ENCODE measurements around the gene SYT14.
"Not testable (repeated sequence)": the region's sequence is repeated elsewhere in the genome, so short reads cannot be mapped to it uniquely, and the experiment has no call there.

Gene SYT14

GRCh38 chr1:210196266-210196665 is 258.2 kb downstream of the SYT14 start:
- H3K4me3 ChIP-seq (ENCODE audit: extremely low read depth, insufficient read depth, low read length, poor library complexity, severe bottlenecking); H3K4me1 ChIP-seq (ENCODE audit: control insufficient read depth, insufficient read depth, low read length, poor library complexity, severe bottlenecking); H3K36me3 ChIP-seq (ENCODE audit: control insufficient read depth, insufficient read depth, low read length); H3K27ac ChIP-seq (ENCODE audit: low read depth, low read length, severe bottlenecking): not testable (repeated sequence)
- WGBS, 2 experiments (ENCODE audit: insufficient coverage in 2 of 2): 80 to 100% methylated on average over 1 of the region's 5 CpGs
- peaks cover 10% of the 10 kb centered on the region for H3K9me3 ChIP-seq (ENCODE audit: control insufficient read depth, low read length)

GRCh38 chr1:210198840-210199239 is 260.8 kb downstream of the SYT14 start:
- 40% methylated on average over 1 of the region's 3 CpGs; no CpG with 5 or more reads in 1 of the 2 experiments for WGBS, 2 experiments (ENCODE audit: insufficient coverage in 2 of 2)
- Histone ChIP-seq H3K27ac (ENCODE audit: low read depth, low read length, severe bottlenecking) (no peak overlapping the region), H3K4me1 (ENCODE audit: control insufficient read depth, insufficient read depth, low read length, poor library complexity, severe bottlenecking) (no peaks in the 10 kb centered on the region), H3K36me3 (ENCODE audit: control insufficient read depth, insufficient read depth, low read length) (no peaks in the 10 kb centered on the region), H3K9me3 (ENCODE audit: control insufficient read depth, low read length) (peaks cover 10% of the 10 kb centered on the region), H3K4me3 (ENCODE audit: extremely low read depth, insufficient read depth, low read length, poor library complexity, severe bottlenecking) (no peak overlapping the region)

- H3K4me3 ChIP-seq (ENCODE audit: extremely low read depth, insufficient read depth, low read length, poor library complexity, severe bottlenecking): no peak overlapping the region
- peaks cover 10% of the 10 kb centered on the region for H3K9me3 ChIP-seq (ENCODE audit: control insufficient read depth, low read length)
- H3K4me1 ChIP-seq (ENCODE audit: control insufficient read depth, insufficient read depth, low read length, poor library complexity, severe bottlenecking): no peaks in the 10 kb centered on the region
- WGBS, 2 experiments (ENCODE audit: insufficient coverage in 2 of 2): no CpG with 5 or more reads among the region's 3 CpGs
- H3K27ac ChIP-seq (ENCODE audit: low read depth, low read length, severe bottlenecking): no peak overlapping the region
- no peaks in the 10 kb centered on the region for H3K36me3 ChIP-seq (ENCODE audit: control insufficient read depth, insufficient read depth, low read length)
These were observed 262.2 kb downstream of the SYT14 start for GRCh38 chr1:210200124-210200736.

GRCh38 chr1:210201681-210202080 is 263.7 kb downstream of the SYT14 start:
- H3K4me3 ChIP-seq (ENCODE audit: extremely low read depth, insufficient read depth, low read length, poor library complexity, severe bottlenecking): no peak overlapping the region
- 88 to 91% methylated on average over 1 of the region's 3 CpGs for WGBS, 2 experiments (ENCODE audit: insufficient coverage in 2 of 2)
- no peaks in the 10 kb centered on the region for H3K4me1 ChIP-seq (ENCODE audit: control insufficient read depth, insufficient read depth, low read length, poor library complexity, severe bottlenecking)
- no peaks in the 10 kb centered on the region for H3K36me3 ChIP-seq (ENCODE audit: control insufficient read depth, insufficient read depth, low read length)
- H3K9me3 ChIP-seq (ENCODE audit: control insufficient read depth, low read length): no peaks in the 10 kb centered on the region
- H3K27ac ChIP-seq (ENCODE audit: low read depth, low read length, severe bottlenecking): no peak overlapping the region

- WGBS, 2 experiments (ENCODE audit: insufficient coverage in 2 of 2): 89 to 92% methylated on average over 1 of the region's 2 CpGs
- Histone ChIP-seq H3K27ac (ENCODE audit: low read depth, low read length, severe bottlenecking) (no peak overlapping the region), H3K9me3 (ENCODE audit: control insufficient read depth, low read length) (no peaks in the 10 kb centered on the region), H3K4me3 (ENCODE audit: extremely low read depth, insufficient read depth, low read length, poor library complexity, severe bottlenecking) (no peak overlapping the region), H3K4me1 (ENCODE audit: control insufficient read depth, insufficient read depth, low read length, poor library complexity, severe bottlenecking) (no peaks in the 10 kb centered on the region), H3K36me3 (ENCODE audit: control insufficient read depth, insufficient read depth, low read length) (no peaks in the 10 kb centered on the region)
These were observed 269.8 kb downstream of the SYT14 start for GRCh38 chr1:210207597-210208450.

- Histone ChIP-seq H3K9me3 (ENCODE audit: control insufficient read depth, low read length) (no peaks in the 10 kb centered on the region), H3K4me3 (ENCODE audit: extremely low read depth, insufficient read depth, low read length, poor library complexity, severe bottlenecking) (no peak overlapping the region), H3K36me3 (ENCODE audit: control insufficient read depth, insufficient read depth, low read length) (no peaks in the 10 kb centered on the region), H3K27ac (ENCODE audit: low read depth, low read length, severe bottlenecking) (no peak overlapping the region), H3K4me1 (ENCODE audit: control insufficient read depth, insufficient read depth, low read length, poor library complexity, severe bottlenecking) (no peaks in the 10 kb centered on the region)
- 84 to 100% methylated on average over 3 to 6 of the region's 8 CpGs for WGBS, 2 experiments (ENCODE audit: insufficient coverage in 2 of 2)
These were observed 275.3 kb downstream of the SYT14 start for GRCh38 chr1:210213335-210213734.

- H3K4me3 ChIP-seq (ENCODE audit: extremely low read depth, insufficient read depth, low read length, poor library complexity, severe bottlenecking): no peak overlapping the region
- no peaks in the 10 kb centered on the region for H3K4me1 ChIP-seq (ENCODE audit: control insufficient read depth, insufficient read depth, low read length, poor library complexity, severe bottlenecking)
- no peaks in the 10 kb centered on the region for H3K9me3 ChIP-seq (ENCODE audit: control insufficient read depth, low read length)
- no peak overlapping the region for H3K27ac ChIP-seq (ENCODE audit: low read depth, low read length, severe bottlenecking)
- WGBS, 2 experiments (ENCODE audit: insufficient coverage in 2 of 2): 88 to 100% methylated on average over 3 of the region's 4 CpGs
- H3K36me3 ChIP-seq (ENCODE audit: control insufficient read depth, insufficient read depth, low read length): no peaks in the 10 kb centered on the region
These were observed 276.8 kb downstream of the SYT14 start for GRCh38 chr1:210214573-210215409.

- 86 to 100% methylated on average over 2 of the region's 5 CpGs for WGBS, 2 experiments (ENCODE audit: insufficient coverage in 2 of 2)
- Histone ChIP-seq H3K27ac (ENCODE audit: low read depth, low read length, severe bottlenecking) (no peak overlapping the region), H3K4me1 (ENCODE audit: control insufficient read depth, insufficient read depth, low read length, poor library complexity, severe bottlenecking) (peaks cover 7% of the 10 kb centered on the region), H3K36me3 (ENCODE audit: control insufficient read depth, insufficient read depth, low read length) (no peaks in the 10 kb centered on the region), H3K4me3 (ENCODE audit: extremely low read depth, insufficient read depth, low read length, poor library complexity, severe bottlenecking) (no peak overlapping the region), H3K9me3 (ENCODE audit: control insufficient read depth, low read length) (no peaks in the 10 kb centered on the region)
These were observed 279.5 kb downstream of the SYT14 start for GRCh38 chr1:210217482-210217881.

GRCh38 chr1:210218047-210218446 is 280.0 kb downstream of the SYT14 start:
- H3K4me3 ChIP-seq (ENCODE audit: extremely low read depth, insufficient read depth, low read length, poor library complexity, severe bottlenecking): no peak overlapping the region
- H3K36me3 ChIP-seq (ENCODE audit: control insufficient read depth, insufficient read depth, low read length): no peaks in the 10 kb centered on the region
- WGBS, 2 experiments (ENCODE audit: insufficient coverage in 2 of 2): 94% methylated on average over 4 of the region's 4 CpGs; no CpG with 5 or more reads in 1 of the 2 experiments
- no peaks in the 10 kb centered on the region for H3K9me3 ChIP-seq (ENCODE audit: control insufficient read depth, low read length)
- peaks cover 10% of the 10 kb centered on the region for H3K4me1 ChIP-seq (ENCODE audit: control insufficient read depth, insufficient read depth, low read length, poor library complexity, severe bottlenecking)
- H3K27ac ChIP-seq (ENCODE audit: low read depth, low read length, severe bottlenecking): no peak overlapping the region

Data from mesodermal cell (in vitro differentiated cells).